Stimulated activated CD4-positive, alpha-beta T cell treated with anti-CD3 and anti-CD28 coated beads, Interleukin-15, amount 100 ng/mL, for 48 hours (primary cell): ENCODE data around the gene BRD4.
A peak's percentile ranks its signal among the peaks of the same experiment; 100 is the strongest.

Experiments
- DNase-seq, 2 donors: peaks; one replicate each; pipeline ENCODE4 v3.0.0-alpha.2; 2020; ENCODE audit warnings: low read depth in 2 of 2

BRD4 gene

DNA sequence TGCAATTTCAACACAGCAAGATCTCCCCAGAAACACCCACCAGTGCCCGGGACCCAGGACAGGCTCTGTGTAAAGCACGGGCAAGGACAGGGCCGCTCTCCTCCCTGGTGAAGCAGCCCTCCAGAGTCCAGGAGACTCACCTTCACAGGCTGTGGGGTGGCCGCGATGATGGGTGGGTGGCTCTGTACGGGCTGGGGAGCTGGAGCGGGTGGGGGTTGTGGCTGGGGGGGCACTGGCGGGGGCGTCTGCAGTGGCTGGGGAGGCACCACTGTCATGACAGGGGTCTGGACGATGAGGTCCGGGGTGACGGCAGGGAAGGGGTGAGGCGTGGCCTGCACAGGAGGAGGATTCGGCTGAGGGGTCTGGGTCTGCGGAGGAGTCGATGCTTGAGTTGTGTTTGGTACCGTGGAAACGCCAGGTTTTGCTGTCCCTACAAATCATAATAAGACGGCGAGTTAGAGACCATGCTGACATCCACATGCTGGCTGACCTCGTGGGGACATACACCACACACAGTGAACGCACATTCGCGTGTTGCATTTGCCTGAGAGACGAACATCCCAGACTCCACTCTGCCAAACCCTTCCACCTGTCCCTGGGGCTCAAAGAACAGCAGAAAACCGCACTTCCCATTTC is 67.0 kb downstream of the BRD4 start:
- no peak for DNase-seq

DNA sequence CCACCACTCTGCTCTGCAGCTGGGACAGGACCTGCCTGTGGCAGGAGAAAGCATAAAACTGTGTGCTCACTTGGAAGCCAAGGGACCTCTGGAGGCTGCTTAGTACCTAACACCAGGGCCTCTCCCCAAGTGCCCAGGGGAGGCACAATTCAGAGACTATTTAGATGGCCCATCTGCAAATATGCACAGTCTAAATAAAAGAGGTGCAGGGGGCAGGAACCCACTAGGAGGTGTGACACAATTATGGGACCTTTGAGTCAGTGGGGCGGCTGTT is 67.5 kb downstream of the BRD4 start:
- DNase-seq, result no peak

DNA sequence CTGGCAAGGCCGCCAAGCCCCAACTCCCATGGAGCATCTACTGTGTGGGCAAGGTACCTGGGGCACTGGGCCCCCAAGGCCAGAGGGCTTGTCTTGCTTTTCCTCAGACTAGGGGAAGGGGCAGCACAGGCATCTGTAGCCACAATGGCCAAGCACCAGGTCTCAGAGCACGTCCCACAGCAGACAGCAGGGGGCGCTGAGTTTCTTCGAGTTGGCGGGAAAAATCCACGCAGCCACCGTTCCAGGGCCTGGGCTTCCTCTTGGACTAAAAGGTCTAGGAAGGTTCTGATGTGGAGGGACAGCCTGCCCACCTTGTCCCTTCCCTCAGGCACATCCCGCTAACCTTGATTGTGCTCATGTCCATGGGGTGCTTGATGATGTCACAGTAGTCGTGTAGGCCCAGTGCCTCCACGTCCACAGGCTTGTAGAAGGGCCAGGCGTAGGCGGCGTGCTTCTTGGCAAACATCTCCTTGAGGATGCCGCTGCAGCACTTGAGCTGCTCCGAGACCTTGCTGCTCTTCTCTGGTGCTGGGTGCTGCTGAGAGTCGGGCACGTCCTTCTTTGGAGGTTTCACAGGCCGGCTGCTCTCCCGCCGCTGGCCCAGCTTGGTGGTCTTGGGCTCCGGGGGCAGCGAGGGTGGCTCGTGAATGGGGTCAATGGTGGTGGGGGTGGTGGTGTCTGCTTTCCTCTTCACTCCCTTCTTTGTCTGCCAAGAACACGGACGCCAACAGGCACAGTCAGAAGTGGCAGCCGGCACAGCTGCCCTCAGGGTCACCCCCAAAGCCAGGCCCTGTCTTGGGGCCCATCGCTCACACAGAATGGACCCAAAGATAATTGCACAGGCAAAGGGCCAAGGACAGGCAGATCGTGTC is 68.0 kb downstream of the BRD4 start:
- DNase-seq, result peak; percentile 47 to 58

DNA sequence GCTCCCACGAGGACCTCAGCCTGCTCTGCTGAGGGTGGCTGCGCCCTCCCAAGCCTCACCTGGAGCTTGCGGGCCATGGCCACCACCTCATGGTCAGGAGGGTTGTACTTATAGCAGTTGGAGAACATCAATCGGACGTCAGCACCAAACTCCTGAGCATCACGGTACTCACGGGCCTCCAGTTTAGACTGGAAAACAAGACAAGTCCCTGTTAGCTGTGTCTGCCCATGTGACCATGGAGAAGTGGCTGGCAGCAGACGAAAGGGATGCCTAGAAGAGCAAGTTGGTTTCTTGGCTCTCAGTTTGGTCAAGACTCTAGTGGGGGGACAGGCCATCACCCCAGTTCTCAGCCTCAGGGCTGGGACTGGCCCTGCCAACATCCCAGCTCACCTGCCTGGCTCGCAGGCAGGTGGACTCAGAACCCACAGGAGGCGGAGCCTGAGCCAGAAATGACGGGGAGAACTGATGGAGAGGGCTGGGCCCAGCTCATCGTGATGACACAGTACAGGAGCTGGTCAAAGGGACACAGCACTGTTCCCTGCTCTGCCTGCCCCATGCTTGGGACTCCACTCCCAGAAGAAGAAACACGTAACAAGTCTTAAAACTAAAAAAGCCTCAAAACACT is 68.9 kb downstream of the BRD4 start:
- DNase-seq, result no peak

- DNase-seq, result no peak
Measured at GRCh38 chr19:15262011-15262410, 70.3 kb downstream of the BRD4 start.

DNA sequence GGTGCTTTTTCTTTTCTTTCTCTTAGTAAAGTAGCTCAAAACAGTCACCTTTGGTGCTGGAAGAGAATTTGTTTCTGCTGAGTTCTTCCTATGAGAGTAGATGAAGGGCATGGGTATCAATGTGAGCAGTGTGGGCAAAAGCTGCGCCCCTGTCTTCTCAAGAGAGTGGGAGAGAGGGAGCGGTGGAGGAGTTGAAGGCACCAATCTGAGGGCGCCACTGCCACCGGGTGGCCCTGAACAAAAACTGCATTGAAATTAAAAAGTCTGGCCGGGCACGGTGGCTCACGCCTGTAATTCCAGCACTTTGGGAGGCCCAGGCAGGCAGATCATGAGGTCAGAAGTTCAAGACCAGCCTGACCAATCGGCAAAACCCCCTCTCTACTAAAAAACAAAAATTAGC is 71.4 kb downstream of the BRD4 start:
- DNase-seq, result no peak

GRCh38 chr19:15259907-15260306 is 72.4 kb downstream of the BRD4 start:
- DNase-seq, result no peak

DNA sequence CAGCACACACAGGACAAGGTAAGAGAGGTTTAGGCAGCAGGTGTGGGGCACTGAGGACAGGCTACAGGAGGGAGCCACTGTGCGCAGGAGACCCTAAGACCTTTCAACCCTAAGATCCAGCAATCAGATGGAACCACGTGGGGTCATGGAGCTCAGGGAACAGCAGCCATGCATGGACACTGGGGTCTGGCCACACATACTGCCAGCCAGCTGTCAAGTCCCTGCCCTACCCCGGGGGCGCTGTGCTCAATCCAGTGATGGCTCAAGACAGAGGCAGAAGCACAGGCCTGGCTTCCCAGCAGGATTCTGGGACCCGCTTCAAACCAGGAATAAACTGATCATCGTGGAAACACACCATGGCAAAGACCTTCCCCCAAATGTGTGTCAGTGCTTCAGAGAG is 74.6 kb downstream of the BRD4 start:
- no peak for DNase-seq

DNA sequence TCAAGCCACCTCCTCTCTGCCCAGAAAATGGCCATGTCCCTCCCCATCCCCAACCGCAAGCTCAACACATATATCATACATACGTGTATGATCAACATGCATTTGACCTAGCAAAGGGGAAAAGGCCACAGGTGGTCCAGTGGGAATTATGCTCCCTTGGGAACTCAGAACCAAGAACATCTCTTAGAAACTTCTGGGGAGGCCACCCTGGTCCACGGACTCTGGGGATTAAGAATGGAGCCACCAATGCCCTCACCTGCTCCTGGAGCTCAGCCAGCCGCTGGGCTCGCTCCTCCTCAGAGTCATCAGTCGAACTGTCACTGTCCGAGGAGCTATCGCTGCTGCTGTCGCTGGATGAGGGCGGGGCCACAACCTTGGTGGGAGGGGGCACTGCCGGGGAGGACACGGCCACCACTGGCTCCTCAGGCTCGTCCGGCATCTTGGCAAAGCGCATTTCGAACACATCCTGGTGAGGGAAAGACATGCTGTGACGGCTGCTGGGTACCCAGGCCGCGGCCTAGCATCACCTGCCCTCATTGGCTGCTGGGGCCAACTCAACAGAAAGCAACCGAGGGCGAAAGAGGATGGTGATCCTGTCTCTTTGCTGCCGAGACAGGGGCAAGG is 75.5 kb downstream of the BRD4 start:
- no peak for DNase-seq

- DNase-seq, result no peak
Measured at GRCh38 chr19:15255359-15255990, 76.9 kb downstream of the BRD4 start.

- DNase-seq, result no peak
Measured at GRCh38 chr19:15254547-15254946, 77.8 kb downstream of the BRD4 start.

GRCh38 chr19:15253513-15253912 is 78.8 kb downstream of the BRD4 start:
- no peak for DNase-seq

- no peak for DNase-seq
Measured at GRCh38 chr19:15253061-15253460, 79.3 kb downstream of the BRD4 start.

DNA sequence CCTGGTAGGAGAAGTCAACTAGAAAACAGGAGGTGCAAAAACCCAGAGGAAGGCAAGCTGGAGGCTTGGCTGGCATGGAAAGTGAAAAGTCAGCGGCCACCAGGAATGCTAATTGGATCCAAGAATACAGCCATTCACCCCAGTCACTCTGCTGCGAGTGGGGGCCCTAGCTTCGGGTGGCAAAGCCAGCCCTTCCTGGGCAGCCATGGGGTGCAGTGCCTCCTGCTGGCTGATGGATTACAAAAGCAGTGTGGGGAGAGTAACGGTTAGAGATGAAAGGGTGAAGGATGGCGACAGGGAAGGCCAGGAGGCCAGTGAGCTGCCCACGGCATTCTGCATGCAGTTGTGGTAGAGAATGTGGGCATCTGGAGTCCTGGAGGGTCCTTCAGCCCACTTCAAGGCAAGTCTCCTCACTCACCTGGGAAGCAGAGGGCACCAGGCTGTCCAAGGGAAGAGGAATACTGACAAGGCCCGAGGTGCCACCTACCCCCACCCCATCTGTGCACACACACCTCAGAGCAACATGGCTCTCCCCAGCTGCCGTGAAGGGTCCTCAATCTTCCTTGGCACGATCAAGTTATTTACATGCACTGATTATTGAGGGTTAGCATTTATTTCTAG is 79.8 kb downstream of the BRD4 start:
- DNase-seq, result no peak

DNA sequence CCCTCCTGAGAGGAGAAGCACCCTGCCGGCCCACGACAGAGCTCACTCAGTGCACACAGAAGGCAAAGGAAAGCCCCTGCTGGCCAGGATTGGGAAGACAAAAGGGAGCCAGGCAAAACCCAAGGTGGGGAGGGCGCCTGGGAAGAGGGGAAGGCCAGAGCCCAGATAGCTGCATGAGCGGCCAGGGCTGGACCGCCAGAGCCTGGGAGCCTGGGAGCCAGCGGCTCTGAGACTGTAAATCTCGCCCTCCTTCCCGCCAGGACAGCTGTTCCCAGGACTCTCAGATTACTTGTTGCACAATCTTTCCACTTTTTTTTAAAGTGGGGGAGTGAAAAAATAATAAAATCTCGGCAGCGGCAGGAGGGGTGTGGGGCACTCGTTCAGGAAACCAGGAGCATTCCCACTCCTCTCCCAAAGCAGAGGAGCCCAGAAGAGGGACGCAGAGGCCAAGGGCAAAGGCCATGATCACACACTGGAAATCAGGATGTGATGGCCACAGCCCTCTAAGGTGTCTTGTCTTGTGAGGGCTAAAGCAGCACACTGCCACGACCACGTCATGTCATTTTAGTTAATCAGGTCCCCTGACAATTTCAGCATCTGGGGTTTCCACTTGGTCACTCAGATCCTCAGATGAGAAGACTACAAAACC is 80.5 kb downstream of the BRD4 start:
- DNase-seq, result no peak

GRCh38 chr19:15251010-15251748 is 81.2 kb downstream of the BRD4 start:
- DNase-seq, result no peak

DNA sequence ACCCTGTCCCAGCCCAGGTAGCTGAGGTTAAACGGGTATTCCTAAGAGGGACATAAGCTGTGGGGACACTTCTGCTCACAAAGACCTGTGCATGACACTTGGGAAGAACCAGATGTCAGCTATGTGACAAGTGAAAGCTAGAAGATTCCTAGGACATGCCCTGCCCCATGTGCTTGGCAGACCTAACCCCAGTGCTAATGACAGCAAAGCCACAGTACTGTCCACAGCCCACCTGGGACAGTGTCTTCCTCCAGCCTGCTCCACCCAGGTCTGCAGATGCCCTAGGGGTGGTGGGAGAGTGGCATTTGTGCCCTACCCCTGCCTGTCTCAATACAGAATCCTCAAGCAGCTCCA is 81.7 kb downstream of the BRD4 start:
- DNase-seq, result no peak

- no peak for DNase-seq
Measured at GRCh38 chr19:15249972-15250639, 82.2 kb downstream of the BRD4 start.

DNA sequence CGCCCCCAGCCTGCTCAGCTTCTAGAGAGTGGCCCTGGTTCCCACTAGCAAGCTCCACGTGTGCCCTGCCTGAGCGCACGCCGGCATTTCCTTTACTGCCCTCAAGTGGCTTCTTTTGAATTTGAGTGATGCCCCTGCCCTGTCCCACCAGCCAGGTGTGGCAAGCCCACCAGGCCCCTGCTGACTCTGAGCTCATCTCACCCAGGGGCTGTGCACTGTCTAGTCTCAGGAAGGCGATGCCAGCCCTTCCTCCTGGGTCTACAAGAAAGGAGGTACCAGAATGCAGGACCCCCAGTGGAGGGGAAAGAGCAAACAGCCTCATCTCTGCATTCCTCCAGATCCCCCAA is 82.8 kb downstream of the BRD4 start:
- no peak for DNase-seq
